Psoas muscle (tissue), 8 donors: ENCODE measurements around the gene ZNF620. TPM values are rescaled to one million over a fixed set of nuclear protein-coding genes. Genes with fewer than 3 reads are reported as not detected.

Experiments used
- ATAC-seq, 4 donors: fragments of 200-7000 bp; cut with Tn5 transposase; one replicate each; pipeline ENCODE4 v1.9.1; 2020; ENCODE audit warnings: moderate library complexity in 3 of 4, mild to moderate bottlenecking in 2 of 4
- DNase-seq, 2 donors: peaks; one replicate each; pipeline ENCODE4 v3.0.0-alpha.2; 2020
- H3K27ac ChIP-seq: fragments of 200-600 bp; one replicate; pipeline ENCODE4 v1.8.0; 2022
- H3K27me3 ChIP-seq, 3 donors: fragments of 200-600 bp in 1 of 3; one replicate each; pipeline versions ENCODE4 v1.6.1 to v1.8.0; 2013 to 2022; ENCODE audit warnings: low read length in 2 of 3, mild to moderate bottlenecking in 2 of 3, moderate library complexity in 1 of 3; ENCODE audit not compliant: insufficient read depth in 3 of 3
- H3K36me3 ChIP-seq, 2 donors: fragments of 200-600 bp in 1 of 2; one replicate each; pipeline versions ENCODE4 v1.6.1 to v1.8.0; 2013 to 2022; ENCODE audit warnings: low read depth in 1 of 2, mild to moderate bottlenecking in 1 of 2, moderate library complexity in 1 of 2; ENCODE audit not compliant: insufficient read depth in 1 of 2
- H3K4me1 ChIP-seq: fragments of 200-600 bp; one replicate; pipeline ENCODE4 v1.8.0; 2022
- H3K4me3 ChIP-seq: fragments of 200-600 bp; one replicate; pipeline ENCODE4 v1.8.0; 2022; ENCODE audit warnings: mild to moderate bottlenecking
- H3K9me3 ChIP-seq: fragments of 200-600 bp; one replicate; pipeline ENCODE4 v1.8.0; 2022
- WGBS, 3 donors: extraction: QIAGEN DNeasy Blood & Tissue Kit; methylation state at CpG; one replicate each; pipeline versions ENCODE4 v1.1.6 to v1.1.7; 2013; 5-methylcytosine and 5-hydroxymethylcytosine counted together
- intact Hi-C, 2 donors: fragments of 100-400 bp; cut with DNase I; formaldehyde crosslinking; loops; one replicate each; pipeline versions ENCODE4 v1.11.0 to v1.14.2; 2022
- polyA plus RNA-seq, 3 donors: library from polyadenylated mRNA; stranded (reverse); fragments of 200-250 nt; gene quantifications; one replicate each; pipeline ENCODE4 v1.2.3, GENCODE V29; 2013
- total RNA-seq, 4 donors: library from RNA; stranded (reverse); fragmentation: NEBNext Ultra II Directional in 2 of 4; extraction: Animal tissue kit (Norgen Biotek cat#: 25700) in 2 of 4; gene quantifications; one replicate each; pipeline versions ENCODE4 v1.2.1 to v1.2.4, GENCODE V29; 2021 to 2023
- TF ChIP-seq, protein P1 (sequence below): fragments of 200-600 bp; IDR thresholded peaks from one replicate; pipeline ENCODE4 v1.8.0; 2022; ENCODE audit warnings: antibody characterized with exemption
- donor health status: healthy with polysubstance abuse.
- donor health status: DM: no; HTN: no; CAD: no; lungs with moderate emphysema.
- donor health status: Bipolar disorder and iron deficiency.
- donor health status: healthy.
- donor health status: DM: yes; HTN: yes; CAD: no.
- donor health status: DM: no; HTN: no; CAD: no.
- donor health status: DM: no; HTN: no; CAD: no.
- donor health status: DM: yes; HTN: yes; CAD: no.

The ZNF620 gene
- total and polyA plus RNA-seq, 7 donors, result 1.1 to 2.6 (median 2.0) TPM

DNA sequence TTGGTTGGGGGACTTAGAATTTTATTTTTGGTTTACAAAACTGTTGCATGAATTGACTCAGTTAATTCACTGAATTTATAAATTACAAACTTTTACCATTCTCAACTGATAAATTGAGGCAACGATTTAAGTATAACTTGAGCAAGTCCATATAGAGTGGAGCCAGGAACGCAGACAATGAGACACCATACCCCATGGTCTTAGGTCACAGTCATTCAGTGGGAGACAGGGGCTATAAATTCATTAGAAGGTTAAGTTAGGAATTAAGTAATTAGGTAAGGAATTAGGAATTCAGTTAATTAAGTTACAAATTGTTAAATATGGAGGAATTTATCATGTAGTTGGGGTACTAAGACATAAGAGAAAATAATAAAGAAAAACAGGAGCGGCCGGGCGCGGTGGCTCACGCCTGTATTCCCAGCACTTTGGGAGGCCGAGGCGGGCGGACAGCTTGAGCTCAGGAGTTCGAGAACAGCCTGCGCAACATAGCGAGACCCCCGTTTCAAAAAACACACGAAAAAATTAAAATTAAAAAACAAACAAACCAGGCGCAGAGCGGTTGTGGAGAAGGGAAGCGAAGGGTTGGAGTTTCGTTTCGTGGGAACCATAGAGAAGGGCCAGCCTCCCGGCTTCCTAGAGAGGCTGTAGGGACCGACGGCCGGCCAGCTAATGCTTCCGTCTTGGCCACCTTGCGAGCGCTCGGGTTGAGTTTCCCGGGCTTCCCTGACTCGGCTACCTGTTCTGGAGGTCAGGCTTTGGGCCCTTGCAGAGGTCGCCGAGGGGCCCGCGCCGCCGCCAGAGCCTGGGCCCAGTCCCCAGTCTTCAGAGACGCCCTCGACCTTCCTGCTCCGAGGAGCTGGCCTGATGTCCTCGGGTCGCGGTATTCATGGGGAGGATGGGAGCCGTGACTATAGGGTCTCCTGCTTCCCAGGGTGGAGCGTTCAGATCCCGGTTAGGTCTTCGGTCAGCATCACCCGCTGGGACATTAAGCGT is 29.1 kb upstream of the ZNF620 start, which contains the start of gene ZNF619:
ZNF619 (plus strand) TSS at position 645 of the 993 bp plus-strand sequence. CDS start 858 bp downstream, outside the sequence.
- 6 to 10% (median 8%) methylated on average over 45 to 48 of the region's 48 CpGs for WGBS, 3 donors
- no peaks in the 10 kb centered on the region for H3K9me3 ChIP-seq
- peak within 1 kb of the TSS; percentile 81 for H3K27ac ChIP-seq
- DNase-seq (peak; percentile 77 to 87), ATAC-seq (peak; percentile 92 to 97 (median 94))
- peaks cover 3% of the 10 kb centered on the region for H3K4me1 ChIP-seq
- intact Hi-C loops, result no loop called here
- H3K4me3 ChIP-seq, result peak within 1 kb of the TSS; percentile 95
- TF ChIP-seq, protein P1, sequence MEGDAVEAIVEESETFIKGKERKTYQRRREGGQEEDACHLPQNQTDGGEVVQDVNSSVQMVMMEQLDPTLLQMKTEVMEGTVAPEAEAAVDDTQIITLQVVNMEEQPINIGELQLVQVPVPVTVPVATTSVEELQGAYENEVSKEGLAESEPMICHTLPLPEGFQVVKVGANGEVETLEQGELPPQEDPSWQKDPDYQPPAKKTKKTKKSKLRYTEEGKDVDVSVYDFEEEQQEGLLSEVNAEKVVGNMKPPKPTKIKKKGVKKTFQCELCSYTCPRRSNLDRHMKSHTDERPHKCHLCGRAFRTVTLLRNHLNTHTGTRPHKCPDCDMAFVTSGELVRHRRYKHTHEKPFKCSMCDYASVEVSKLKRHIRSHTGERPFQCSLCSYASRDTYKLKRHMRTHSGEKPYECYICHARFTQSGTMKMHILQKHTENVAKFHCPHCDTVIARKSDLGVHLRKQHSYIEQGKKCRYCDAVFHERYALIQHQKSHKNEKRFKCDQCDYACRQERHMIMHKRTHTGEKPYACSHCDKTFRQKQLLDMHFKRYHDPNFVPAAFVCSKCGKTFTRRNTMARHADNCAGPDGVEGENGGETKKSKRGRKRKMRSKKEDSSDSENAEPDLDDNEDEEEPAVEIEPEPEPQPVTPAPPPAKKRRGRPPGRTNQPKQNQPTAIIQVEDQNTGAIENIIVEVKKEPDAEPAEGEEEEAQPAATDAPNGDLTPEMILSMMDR, result no peak
- no peaks in the 10 kb centered on the region for H3K27me3 ChIP-seq
- peaks cover 6 to 34% of the 10 kb centered on the region in 2 donors for H3K36me3 ChIP-seq

DNA sequence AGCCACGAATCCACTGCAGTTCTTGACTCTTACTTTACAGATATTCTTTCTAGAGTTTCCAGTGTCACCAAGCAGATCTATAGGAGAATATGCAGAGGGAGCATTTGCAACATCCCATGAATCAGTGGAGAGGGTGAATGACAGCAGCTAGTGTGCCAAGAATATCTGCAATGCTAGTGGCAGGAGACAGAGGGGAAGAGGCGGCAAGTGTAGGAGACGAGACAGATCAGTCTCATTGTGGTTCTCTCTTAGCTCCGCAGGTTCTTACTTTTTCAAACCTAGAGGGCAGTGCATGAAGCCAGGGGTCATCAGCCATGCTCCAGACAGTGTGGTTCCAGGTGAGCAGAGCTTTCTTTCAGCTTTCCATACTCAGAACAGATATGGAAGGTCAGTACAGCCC is 28.2 kb upstream of the ZNF620 start:
- peaks cover 3% of the 10 kb centered on the region for H3K4me1 ChIP-seq
- ATAC-seq (peak; percentile 60 to 84 (median 76)), DNase-seq (no peak)
- H3K9me3 ChIP-seq, result no peaks in the 10 kb centered on the region
- H3K4me3 ChIP-seq, result peak overlapping the region; percentile 95
- no peaks in the 10 kb centered on the region for H3K27me3 ChIP-seq
- WGBS, 3 donors, result 36 to 41% (median 39%) methylated on average over 4 of the region's 4 CpGs
- peaks cover 6 to 43% of the 10 kb centered on the region in 2 donors for H3K36me3 ChIP-seq
- intact Hi-C loops, result no loop called here
- peak overlapping the region; percentile 81 for H3K27ac ChIP-seq
- TF ChIP-seq, protein P1, result no peak

GRCh38 chr3:40487172-40487571 is 18.7 kb upstream of the ZNF620 start:
- 97 to 99% (median 98%) methylated on average over 3 of the region's 3 CpGs for WGBS, 3 donors
- DNase-seq, result no peak
- peaks cover 15 to 65% of the 10 kb centered on the region in 2 donors for H3K36me3 ChIP-seq
- H3K27ac ChIP-seq, result no peak overlapping the region
- H3K4me3 ChIP-seq, result no peak overlapping the region
- intact Hi-C loops, result no loop called here
- H3K27me3 ChIP-seq, result no peaks in the 10 kb centered on the region
- no peaks in the 10 kb centered on the region for H3K4me1 ChIP-seq
- TF ChIP-seq, protein P1, result no peak
- ATAC-seq, result no peak
- H3K9me3 ChIP-seq, result peaks cover 24% of the 10 kb centered on the region

DNA sequence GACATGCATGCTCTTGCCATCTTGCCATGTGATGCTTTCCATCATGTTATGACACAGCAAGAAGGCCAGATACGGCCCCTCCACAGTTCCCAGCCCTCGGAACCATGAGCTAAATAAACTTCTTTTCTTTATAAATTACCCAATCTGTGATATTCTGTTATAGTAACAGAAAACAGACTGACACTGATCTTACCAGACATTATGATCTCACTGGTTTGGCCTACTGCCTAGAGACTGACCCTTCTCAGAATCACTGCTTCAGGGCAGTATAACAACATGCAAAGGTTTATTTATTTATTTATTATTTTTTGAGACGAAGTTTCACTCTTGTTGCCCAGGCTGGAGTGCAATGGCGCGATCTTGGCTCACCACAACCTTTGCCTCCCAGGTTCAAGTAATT is 14.9 kb upstream of the ZNF620 start:
- Histone ChIP-seq H3K4me3 (no peak overlapping the region), H3K27me3 (no peaks in the 10 kb centered on the region), H3K27ac (no peak overlapping the region), H3K9me3 (peaks cover 24% of the 10 kb centered on the region), H3K36me3 (peaks cover 15 to 27% of the 10 kb centered on the region in 2 donors), H3K4me1 (no peaks in the 10 kb centered on the region)
- DNase-seq (no peak), ATAC-seq (no peak)
- intact Hi-C loops, result no loop called here
- WGBS, 3 donors, result 93 to 94% (median 94%) methylated on average over 5 of the region's 5 CpGs
- TF ChIP-seq, protein P1, result no peak
